Measurements from ENCODE around the gene SSR2.
"Not testable (repeated sequence)": the region's sequence is repeated elsewhere in the genome, so short reads cannot be mapped to it uniquely, and the experiment has no call there.

The SSR2 gene

DNA sequence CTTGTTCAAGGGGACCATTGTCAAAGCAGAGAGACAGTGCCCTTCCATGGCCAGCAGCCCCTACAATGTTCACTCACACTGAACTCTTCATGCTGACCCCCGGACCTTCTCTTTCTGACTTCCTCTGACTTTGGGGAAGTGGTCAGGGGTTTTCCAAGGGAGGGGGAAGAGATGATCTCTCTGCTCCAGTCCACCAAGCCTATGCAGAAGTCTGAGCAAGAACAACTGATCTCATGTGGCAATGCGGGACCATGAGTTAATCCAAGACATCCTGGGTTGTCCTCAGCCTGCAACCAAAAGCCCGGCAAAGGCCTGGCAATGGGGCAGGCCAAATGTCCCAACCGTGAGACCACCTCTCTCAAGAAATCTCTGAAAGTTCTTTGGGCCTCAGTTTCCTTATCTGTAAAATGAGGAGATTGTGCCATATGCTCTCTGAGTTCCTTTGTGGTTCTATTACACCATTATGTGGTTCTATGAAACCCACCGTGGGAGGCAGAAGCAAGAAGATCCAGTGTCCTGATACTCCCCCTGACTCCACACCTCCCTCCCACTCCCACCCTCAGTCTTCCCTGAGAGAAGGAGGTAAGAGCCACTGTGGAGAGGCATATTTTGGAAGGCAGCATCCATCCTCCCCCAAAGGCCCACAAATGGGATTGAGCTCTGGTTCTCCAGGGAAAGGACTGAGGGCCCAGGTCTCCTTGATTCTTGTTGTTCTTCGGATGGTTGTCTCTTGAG lies 30.6 kb downstream of the SSR2 start:
- no peak for DNase-seq

- peak; percentile 90 for DNase-seq
These were observed 31.3 kb downstream of the SSR2 start for GRCh38 chr1:155989242-155990004.

DNA sequence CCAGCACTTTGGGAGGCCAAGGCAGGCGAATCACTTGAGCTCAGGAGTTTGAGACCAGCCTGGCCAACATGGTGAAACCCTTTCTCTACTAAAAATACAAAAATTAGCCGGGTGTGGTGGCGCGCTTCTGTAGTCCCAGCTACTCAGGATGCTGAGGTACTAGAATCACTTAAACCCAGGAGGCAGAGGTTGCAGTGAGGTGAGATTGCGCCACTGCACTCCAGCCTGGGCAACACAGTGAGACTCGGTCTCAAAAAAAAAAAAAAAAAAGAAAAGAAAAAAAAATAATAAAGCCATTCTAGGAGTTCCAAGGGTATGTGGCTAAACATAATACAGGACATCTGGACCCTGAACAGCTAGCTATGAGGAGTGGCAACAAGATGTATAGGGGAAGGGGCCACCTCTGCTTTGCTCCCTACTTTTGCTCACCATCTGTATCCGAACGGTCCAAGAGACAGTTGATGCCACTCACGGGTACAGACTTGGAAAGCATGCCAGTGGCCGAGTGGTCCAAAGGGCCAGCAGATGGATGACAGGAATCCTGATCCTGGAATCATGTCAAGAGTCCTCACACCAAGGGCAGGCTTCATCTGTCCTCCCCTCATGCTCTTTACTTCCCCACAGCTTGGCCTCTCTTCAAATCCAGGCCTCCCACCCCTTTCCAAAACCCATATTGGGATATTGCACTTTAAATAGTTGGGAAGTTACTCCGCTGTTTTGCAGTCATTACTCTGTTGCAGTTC lies 35.7 kb downstream of the SSR2 start:
- not testable (repeated sequence) for DNase-seq

DNA sequence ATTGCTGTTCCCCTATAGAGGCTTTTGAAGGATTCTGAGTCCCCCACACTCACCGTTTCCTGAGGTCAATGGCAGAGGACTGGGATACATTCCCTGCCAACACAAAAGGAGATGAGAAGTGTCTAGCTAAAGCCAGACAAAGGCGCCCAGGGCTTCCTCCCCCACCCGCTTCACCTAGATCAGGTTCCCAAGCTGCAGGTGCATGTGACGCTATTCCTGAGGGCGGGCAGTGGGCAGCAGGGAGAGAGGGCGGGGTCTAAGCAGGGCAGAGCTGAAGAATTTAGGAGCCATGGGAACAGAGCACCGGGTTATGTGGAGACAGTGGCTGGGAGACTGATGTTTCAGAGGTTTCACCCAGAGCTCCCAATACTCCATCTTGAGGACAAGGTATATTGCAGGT lies 36.4 kb downstream of the SSR2 start:
- DNase-seq: no peak

DNA sequence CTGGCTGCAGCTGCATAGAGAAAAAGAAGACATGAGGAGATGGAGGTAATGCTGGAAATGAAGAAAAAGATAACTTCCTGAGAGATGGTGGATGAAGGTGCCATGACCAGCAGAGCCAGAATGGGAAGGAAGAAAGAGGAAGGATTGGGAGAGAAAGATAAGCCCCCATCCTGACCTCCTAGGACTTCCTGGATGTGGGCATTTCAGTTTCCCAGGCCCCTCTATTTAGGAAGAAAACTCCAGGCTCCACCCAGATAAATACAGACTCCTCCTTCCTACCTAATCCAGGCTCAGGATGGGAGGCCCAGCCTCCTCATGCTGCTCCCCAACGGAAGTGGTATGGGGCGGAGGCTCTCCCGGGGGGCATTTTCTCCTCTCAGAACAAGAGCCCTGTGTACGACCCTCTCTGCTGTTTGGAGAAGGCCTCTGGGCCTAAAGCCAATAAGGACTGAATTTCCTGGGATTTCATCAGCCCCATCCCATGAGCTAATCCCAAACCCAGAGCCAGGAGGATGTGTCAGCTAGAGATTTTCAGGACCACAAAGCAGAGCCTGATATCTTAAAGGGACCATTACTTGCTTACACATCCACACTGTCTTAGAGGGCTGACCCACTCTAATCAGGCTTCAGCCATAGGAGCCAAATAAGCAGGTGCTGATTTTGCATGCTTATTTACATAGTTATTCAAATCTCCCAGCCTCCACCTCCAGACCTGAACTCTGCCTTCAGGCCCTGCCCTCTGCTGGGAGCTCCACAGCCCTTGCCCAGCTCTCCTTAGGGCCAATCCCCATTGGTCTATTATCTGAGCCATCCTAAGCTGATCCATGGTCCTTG lies 37.3 kb downstream of the SSR2 start:
- no peak for DNase-seq

- no peak for DNase-seq
These were observed 38.6 kb downstream of the SSR2 start for GRCh38 chr1:155982106-155982505.

DNA sequence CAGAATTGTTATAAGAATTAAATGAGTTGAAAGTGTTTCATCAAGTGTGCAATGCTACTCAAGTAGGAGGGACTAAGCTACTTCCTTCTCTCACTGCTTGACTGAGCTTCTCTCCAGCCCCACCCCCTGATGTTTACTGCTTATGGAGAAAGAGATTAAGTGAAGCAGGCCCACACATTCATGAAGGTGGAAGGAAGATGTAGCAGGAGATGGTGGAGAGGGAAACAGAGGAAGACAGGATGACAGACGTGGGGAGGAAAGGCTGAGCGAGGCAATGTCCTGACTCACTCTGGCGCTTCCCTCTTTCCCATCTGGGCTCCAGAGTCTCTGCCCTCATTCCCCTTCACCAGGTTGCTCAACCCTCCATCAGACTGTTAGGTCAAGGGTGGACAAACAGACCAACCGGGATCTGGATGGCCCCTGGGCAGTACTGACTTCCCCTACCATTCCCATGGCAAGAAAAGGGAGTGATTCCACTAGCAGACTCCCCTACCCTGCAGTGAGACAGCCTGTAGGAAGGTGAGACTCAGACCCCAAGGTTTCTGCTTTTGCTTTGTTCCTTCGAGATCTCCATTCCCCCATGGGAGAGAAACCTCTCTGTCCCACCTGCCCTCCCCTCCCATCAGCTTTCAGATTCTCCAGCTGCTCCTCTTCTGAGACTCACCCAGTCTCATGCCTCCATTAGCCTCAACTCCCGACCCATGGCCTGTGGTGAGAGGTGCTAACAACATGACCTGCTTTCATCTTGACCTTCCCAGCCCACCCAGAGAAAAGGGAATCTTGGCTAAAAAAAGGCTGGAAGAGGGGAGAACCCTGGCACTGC lies 39.3 kb downstream of the SSR2 start:
- peak; percentile 71 for DNase-seq

DNA sequence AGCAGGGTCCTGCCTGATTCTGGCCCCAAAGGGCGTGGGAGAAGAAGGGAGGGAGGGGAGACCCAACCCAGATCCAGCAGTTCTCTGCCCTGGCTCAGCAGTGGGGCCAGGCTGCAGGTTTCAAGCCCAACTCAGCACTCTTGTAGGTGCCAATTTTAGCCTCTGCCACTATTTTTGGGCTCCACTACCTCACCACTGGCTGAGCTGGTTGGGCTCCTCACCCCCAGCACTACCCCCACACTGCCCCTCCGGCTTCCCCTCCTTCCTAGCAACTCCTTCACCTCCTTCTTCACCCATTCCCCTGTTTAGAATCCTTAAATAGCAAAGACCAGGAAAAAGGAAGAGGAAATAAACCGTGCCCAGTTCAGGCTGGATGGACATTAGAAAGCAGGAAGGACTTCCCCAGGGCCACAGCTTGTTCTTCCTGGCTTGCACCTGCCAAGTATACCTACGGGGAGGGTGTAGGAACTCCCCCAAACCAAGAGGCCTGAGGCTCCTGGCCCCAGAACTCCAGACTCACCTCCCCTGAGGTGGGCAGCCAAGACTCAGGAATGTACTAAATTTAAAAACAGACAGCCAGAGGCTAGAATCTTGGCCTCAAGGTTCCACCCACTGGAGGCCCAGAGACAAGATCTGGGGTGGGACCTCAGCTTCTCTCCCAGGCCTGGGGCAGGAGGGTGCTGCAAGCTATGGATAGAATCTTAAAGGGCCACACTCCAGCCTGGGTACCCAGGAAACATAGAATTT lies 41.0 kb downstream of the SSR2 start:
- DNase-seq: no peak

DNA sequence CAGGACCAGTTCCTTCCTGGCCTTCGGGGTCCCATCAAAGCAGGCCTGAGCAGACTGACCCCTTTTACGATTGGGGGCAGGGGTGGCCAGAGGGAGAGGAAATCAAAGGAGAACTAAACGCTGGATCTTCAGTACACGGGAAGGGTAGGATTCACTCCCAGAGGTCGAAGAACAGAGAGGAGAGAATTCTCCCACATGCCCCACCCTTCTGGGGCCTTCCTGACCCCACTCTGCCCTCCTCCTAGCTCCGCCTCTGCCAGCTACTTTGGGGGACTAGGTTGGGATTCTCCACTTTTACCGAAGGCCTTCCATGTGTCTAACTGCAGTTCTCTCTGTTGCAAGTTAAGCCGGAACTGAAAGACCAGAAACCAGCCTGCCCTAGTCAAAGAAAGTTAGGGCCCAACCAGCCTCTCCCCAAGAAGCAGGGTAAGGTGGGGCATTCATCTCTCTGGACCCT lies 41.8 kb downstream of the SSR2 start:
- DNase-seq: peak; percentile 70

DNA sequence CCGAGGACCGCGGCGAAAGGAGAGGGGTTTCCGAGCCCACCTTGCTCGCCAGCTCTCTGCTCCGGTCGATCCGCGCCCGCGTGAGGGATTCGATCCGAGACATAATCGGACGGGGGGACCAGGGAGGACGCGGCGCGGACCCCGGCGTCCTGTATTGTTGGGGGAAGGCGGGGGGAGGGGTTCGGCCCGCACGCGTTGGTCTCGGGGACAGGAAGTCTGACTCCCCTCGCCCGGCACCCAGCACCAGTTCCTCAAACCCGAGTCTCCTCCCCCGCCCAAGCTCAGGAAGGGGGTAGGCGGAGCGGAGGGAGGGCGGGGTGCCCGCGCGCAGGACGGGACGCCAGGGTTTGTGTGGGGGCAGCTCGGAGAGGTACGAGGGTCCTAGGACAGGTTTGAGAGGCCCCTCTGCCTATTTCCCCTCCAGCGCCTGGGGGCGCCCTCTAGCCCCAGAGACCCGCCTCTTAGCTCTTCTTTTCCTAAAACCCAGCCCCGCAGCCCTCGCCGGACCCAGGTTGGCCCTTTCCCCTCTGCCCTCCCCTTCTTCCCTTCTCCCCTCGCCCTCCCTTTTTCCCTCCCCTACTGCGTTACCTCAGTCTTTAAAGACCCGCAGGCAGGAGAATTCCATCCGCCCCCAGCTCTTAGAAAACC lies 42.3 kb downstream of the SSR2 start, which contains the start of gene ARHGEF2:
ARHGEF2 (minus strand) TSS at position 223 of the 648 bp plus-strand sequence; CDS start at position 103, 120 bp downstream.
- DNase-seq: peak; percentile 92

DNA sequence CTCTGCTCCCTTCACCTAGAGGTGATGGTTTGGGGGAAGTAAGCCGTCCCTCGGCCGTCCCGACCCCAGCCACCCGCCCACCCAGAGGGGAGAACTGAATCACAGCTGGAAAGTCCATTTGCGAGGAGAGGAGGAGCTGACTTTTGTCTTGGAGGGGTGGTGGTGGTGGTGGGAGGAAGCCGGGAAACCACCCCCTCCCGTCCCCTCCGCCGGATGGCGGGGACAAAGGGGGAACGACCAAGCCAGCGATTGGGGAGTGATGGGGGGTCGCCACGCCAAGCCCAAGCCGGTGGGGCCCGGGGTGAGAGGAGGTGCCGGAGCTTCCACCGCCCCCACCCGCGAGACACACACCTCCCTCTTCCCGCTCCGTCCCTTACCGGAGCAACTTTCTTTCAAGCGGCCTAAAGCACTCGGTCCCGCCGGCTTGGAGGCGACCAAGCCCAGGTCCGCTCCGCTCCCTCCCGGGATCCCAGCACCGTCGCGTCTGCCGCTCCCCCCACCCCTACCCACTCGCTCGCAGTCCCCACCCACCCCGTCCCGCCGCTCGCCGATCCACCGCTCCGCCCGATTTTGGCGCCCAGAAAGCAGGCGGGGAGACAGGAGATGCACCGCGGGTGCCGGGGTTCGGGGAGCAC lies 42.9 kb downstream of the SSR2 start:
- peak; percentile 89 for DNase-seq

DNA sequence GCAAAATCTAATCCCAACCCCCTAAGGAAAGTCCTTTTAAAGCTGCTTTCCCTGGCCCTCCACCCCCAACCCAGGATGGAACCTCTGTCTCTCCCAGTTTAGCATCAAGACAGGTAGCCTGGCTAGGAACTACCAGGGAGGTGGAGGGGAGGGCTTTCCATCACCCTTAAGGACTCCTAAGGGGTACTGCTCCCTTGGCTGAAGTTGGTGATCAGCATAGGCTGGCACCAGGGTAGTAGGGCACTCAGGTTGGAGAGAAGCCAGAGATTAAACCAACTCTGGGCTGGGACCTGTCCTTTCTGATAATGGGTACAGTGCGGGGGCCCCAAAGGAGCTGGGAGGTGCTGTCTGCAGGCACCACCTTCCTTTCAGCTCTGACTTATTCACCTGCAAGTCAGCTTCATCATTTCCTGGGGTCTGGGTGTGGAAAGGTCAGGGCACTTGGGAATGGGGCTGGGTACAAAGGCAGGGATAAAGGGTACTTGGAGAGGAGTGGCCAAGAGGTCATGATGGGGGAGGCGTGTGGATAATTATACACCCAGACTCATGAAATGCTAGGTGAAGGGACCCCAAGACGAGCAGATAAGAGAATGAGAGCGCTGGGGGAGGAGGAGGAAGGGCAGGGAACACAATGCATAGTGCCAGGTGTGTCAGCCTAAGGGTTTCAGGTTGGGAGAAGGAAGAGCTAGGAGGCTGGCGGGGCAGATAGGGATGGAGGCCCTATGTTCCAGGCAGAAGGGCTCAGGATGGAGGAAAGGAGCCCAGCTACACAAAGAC lies 43.6 kb downstream of the SSR2 start:
- peak; percentile 72 for DNase-seq

DNA sequence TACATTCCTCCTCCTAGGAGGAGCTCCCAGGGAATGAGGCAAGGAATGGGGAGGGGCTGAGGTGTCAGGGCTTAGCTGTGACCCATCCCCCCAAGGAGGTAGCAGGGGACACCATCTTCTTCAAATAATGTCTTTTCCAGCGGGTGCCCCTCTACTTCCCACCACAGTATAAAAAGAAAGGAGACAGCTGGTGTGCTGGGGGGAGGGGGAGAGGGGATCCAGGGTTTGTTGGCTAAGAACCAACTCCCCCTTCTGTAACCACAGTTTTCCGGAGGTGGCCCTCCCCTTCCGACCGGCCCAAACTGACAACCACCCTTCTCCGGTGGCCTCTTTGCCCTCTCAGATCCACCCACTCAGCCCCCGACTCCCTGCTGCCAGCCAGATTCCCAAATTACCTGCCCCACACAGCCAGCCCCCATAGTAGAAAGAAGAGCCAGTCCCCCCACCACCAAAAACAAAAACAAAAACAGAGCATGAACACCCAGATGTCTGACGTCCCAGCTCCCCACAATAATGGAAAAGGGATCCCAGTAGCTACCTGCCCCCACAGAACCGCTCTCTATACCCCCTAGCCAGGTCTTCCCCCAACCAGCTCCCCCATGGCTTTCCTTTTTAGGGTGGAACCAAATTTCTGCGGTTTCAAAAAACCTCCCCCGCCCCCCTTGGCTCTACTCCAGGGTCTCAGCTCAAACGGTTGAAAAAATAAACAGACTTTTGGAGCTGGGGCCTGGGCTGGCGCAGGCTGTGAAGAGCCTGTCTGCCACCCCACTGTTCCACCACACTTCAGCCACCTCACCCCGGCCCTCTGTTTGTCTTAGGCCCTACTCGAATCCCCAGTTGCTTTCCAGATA lies 44.5 kb downstream of the SSR2 start:
- DNase-seq: peak; percentile 85

GRCh38 chr1:155975375-155976061 lies 45.2 kb downstream of the SSR2 start:
- no peak for DNase-seq

DNA sequence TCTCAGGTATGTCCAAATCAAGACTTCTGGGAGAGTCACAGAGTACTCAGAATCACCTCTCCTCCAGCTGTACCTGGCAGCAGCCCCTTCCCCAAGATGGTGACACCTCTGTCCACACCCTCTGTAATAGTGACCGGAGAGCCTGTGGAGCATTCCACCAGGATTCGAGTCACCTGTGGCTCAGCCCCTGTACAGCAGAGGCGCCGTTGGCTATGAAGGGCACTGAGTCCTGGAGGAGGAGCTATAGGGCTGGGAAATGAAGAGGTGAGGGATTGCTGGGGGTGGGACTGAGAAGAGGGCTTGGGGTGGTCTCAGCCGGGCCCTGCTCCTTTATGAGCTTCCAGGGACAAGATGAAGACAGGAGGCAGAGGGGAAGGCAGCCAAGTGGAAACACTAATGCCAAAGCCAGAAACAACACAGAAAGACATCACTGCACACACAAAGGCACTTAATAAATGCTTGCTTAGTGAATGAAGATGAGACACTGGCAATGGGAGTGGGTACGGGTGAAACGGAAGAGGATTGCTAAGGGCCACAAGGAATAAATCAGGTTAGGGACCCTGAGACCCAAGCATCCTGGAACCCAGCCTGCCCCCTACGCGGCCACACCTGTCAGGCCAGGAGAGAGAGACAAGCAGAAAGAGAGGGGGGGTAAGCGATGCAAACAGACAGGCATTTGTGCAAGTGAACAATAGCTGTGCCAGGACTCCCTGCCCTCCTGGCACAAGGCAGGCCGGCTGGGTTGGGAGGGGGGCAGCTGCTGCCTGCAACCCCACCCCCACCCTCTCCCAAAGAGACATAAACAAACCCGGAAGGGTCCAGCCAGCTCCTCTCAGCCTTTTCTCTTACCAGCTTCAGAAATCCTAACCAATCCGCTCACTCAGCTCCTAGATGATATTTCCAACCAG lies 46.3 kb downstream of the SSR2 start:
- no peak for DNase-seq

DNA sequence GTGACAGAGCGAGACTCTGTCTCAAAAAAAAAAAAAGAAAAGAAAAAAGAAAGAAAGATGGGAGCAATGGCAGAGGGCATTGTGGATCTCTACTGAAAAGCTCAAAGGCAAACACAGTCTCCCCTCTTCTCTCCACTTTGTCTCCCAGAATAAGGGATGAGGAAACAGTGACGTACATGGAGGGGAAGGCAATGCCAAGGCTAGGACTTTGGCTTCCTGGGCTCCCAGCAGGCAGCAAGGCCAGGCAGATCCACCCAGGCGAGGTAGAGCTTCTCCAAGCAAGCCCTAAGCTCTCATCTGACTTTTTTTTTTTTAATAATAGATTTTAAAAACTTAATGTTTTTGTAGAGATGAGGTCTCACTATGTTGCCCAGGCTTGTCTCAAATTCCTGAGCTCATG lies 47.0 kb downstream of the SSR2 start:
- DNase-seq: no peak
